BLaER1 treated with 17β-estradiol and CSF1 and Interleukin-3, amounts not matched to agents 10 nM and 100 nM (cell line): ENCODE results near the gene ZEB1.
"Not testable (repeated sequence)": the region's sequence is repeated elsewhere in the genome, so short reads cannot be mapped to it uniquely, and the experiment has no call there.

Experiments used
- H3K27ac ChIP-seq, 11 experiments: shearing (Covaris generic); formaldehyde crosslinking; 2 replicates each; pipeline ENCODE4 v1.8.1; 2022
- H3K27me3 ChIP-seq, 11 experiments: shearing (Covaris generic); formaldehyde crosslinking; 2 replicates each; pipeline ENCODE4 v1.8.1; 2022
- H3K36me3 ChIP-seq, 11 experiments: shearing (Covaris generic); formaldehyde crosslinking; 2 replicates each; pipeline ENCODE4 v1.8.1; 2022
- H3K4me1 ChIP-seq, 10 experiments: shearing (Covaris generic); formaldehyde crosslinking; 2 replicates each; pipeline ENCODE4 v1.8.1; 2022
- H3K4me2 ChIP-seq, 11 experiments: shearing (Covaris generic); formaldehyde crosslinking; 2 replicates each; pipeline ENCODE4 v1.8.1; 2022
- H3K4me3 ChIP-seq, 10 experiments: shearing (Covaris generic); formaldehyde crosslinking; 2 replicates each; pipeline ENCODE4 v1.8.1; 2022
- H3K9ac ChIP-seq, 11 experiments: shearing (Covaris generic); formaldehyde crosslinking; 2 replicates each; pipeline ENCODE4 v1.8.1; 2022
- H3K9me3 ChIP-seq, 11 experiments: shearing (Covaris generic); formaldehyde crosslinking; replicated peaks in 1 of 11; 2 replicates each; pipeline ENCODE4 v1.8.1; 2022
- H4K20me1 ChIP-seq, 11 experiments: shearing (Covaris generic); formaldehyde crosslinking; 2 replicates each; pipeline ENCODE4 v1.8.1; 2022
- Cebpa-rat ChIP-seq, 11 experiments: shearing (Covaris generic); IDR thresholded peaks; 2 replicates each; pipeline ENCODE4 v1.8.1; 2022

The ZEB1 gene

GRCh38 chr10:31353574-31353973 is 34.6 kb downstream of the ZEB1 start:
- Histone ChIP-seq H3K4me1 (no peaks in the 10 kb centered on the region), H3K27me3 (no peaks in the 10 kb centered on the region), H3K4me2 (no peak overlapping the region), H3K9me3 (no peaks in the 10 kb centered on the region), H4K20me1 (no peaks in the 10 kb centered on the region), H3K4me3 (no peak overlapping the region), H3K27ac (no peak overlapping the region), H3K9ac (no peak overlapping the region), H3K36me3 (no peaks in the 10 kb centered on the region)
- TF ChIP-seq Cebpa-rat (IDR thresholded peaks at IDR 0.05), result no peak

GRCh38 chr10:31358688-31359330 is 39.8 kb downstream of the ZEB1 start:
- Histone ChIP-seq H3K4me2 (no peak overlapping the region), H4K20me1 (no peaks in the 10 kb centered on the region), H3K4me3 (no peak overlapping the region)

GRCh38 chr10:31359979-31360378 is 41.0 kb downstream of the ZEB1 start:
- Histone ChIP-seq H3K27ac (no peak overlapping the region), H3K4me2 (no peak overlapping the region), H3K4me3 (no peak overlapping the region), H3K27me3 (no peaks in the 10 kb centered on the region), H3K9me3 (peaks cover 18 to 34% (median 29%) of the 10 kb centered on the region in 11 experiments), H3K36me3 (peaks cover 0 to 11% (median 0%) of the 10 kb centered on the region in 11 experiments; a peak in 4 of 22 replicates), H3K4me1 (no peaks in the 10 kb centered on the region), H4K20me1 (no peaks in the 10 kb centered on the region), H3K9ac (no peak overlapping the region)
- TF ChIP-seq Cebpa-rat (IDR thresholded peaks at IDR 0.05), result no peak

More at GRCh38 chr10:31358688-31359330, 39.8 kb downstream of the ZEB1 start:
- peaks cover 0 to 11% (median 0%) of the 10 kb centered on the region in 11 experiments; a peak in 4 of 22 replicates for H3K36me3 ChIP-seq
- H3K27me3 ChIP-seq, result no peaks in the 10 kb centered on the region
- peaks cover 18 to 33% (median 28%) of the 10 kb centered on the region in 11 experiments for H3K9me3 ChIP-seq
- H3K27ac ChIP-seq, result no peak overlapping the region
- no peak overlapping the region for H3K9ac ChIP-seq
- H3K4me1 ChIP-seq, result no peaks in the 10 kb centered on the region
- TF ChIP-seq Cebpa-rat (IDR thresholded peaks at IDR 0.05), result no peak

GRCh38 chr10:31361475-31361874 is 42.5 kb downstream of the ZEB1 start:
- not testable (repeated sequence) for H3K4me3 ChIP-seq, H3K27ac ChIP-seq, H4K20me1 ChIP-seq, H3K4me1 ChIP-seq, H3K4me2 ChIP-seq, H3K9ac ChIP-seq, H3K27me3 ChIP-seq
- Histone ChIP-seq H3K36me3 (peaks cover 0 to 11% (median 0%) of the 10 kb centered on the region in 11 experiments; a peak in 4 of 22 replicates), H3K9me3 (peaks cover 18 to 34% (median 29%) of the 10 kb centered on the region in 11 experiments)

GRCh38 chr10:31362023-31362641 is 43.1 kb downstream of the ZEB1 start:
- Histone ChIP-seq H3K4me3 (no peak overlapping the region), H3K9me3 (peaks cover 18 to 34% (median 29%) of the 10 kb centered on the region in 11 experiments)
- TF ChIP-seq Cebpa-rat (IDR thresholded peaks at IDR 0.05), result no peak

GRCh38 chr10:31363696-31364095 is 44.7 kb downstream of the ZEB1 start:
- H3K27ac ChIP-seq, H3K4me1 ChIP-seq, H3K4me2 ChIP-seq, H3K9ac ChIP-seq, H3K27me3 ChIP-seq, H4K20me1 ChIP-seq, H3K4me3 ChIP-seq: not testable (repeated sequence)
- peaks cover 18 to 34% (median 29%) of the 10 kb centered on the region in 11 experiments for H3K9me3 ChIP-seq
- peaks cover 0 to 11% (median 0%) of the 10 kb centered on the region in 11 experiments; a peak in 4 of 22 replicates for H3K36me3 ChIP-seq

More at GRCh38 chr10:31362023-31362641, 43.1 kb downstream of the ZEB1 start:
- peaks cover 0 to 11% (median 0%) of the 10 kb centered on the region in 11 experiments; a peak in 4 of 22 replicates for H3K36me3 ChIP-seq
- H3K4me2 ChIP-seq, result no peak overlapping the region
- H3K27me3 ChIP-seq, result no peaks in the 10 kb centered on the region
- no peak overlapping the region for H3K9ac ChIP-seq
- H3K27ac ChIP-seq, result no peak overlapping the region
- H3K4me1 ChIP-seq, result no peaks in the 10 kb centered on the region
- H4K20me1 ChIP-seq, result no peaks in the 10 kb centered on the region

GRCh38 chr10:31364238-31364637 is 45.2 kb downstream of the ZEB1 start:
- not testable (repeated sequence) for H3K4me2 ChIP-seq, H4K20me1 ChIP-seq, H3K4me1 ChIP-seq, H3K4me3 ChIP-seq, H3K9ac ChIP-seq, H3K27me3 ChIP-seq, H3K27ac ChIP-seq
- peaks cover 18 to 34% (median 29%) of the 10 kb centered on the region in 11 experiments for H3K9me3 ChIP-seq
- peaks cover 0 to 11% (median 0%) of the 10 kb centered on the region in 11 experiments; a peak in 4 of 22 replicates for H3K36me3 ChIP-seq

- Histone ChIP-seq H3K27me3 (no peaks in the 10 kb centered on the region), H3K9me3 (peaks cover 12 to 25% (median 19%) of the 10 kb centered on the region in 11 experiments), H3K4me3 (no peak overlapping the region), H3K9ac (no peak overlapping the region), H3K4me2 (no peak overlapping the region), H3K4me1 (no peaks in the 10 kb centered on the region), H4K20me1 (no peaks in the 10 kb centered on the region), H3K27ac (no peak overlapping the region), H3K36me3 (peaks cover 0 to 8% (median 0%) of the 10 kb centered on the region in 11 experiments; a peak in 4 of 22 replicates)
- no peak for TF ChIP-seq Cebpa-rat (IDR thresholded peaks at IDR 0.05)
Observed at GRCh38 chr10:31366703-31367102, 47.7 kb downstream of the ZEB1 start.

- H3K36me3 ChIP-seq, result no peaks in the 10 kb centered on the region; a peak in 1 of 22 replicates
- H3K4me2 ChIP-seq, result no peak overlapping the region
- TF ChIP-seq Cebpa-rat (IDR thresholded peaks at IDR 0.05), result no peak
- H3K4me1 ChIP-seq, result no peaks in the 10 kb centered on the region
- no peak overlapping the region for H3K9ac ChIP-seq
- H3K27ac ChIP-seq, result no peak overlapping the region
- no peak overlapping the region for H3K4me3 ChIP-seq
- peaks cover 0 to 5% (median 1%) of the 10 kb centered on the region in 11 experiments; a peak in 9 of 22 replicates for H3K9me3 ChIP-seq
- no peaks in the 10 kb centered on the region for H4K20me1 ChIP-seq
- H3K27me3 ChIP-seq, result no peaks in the 10 kb centered on the region
Observed at GRCh38 chr10:31368724-31369123, 49.7 kb downstream of the ZEB1 start.

- TF ChIP-seq Cebpa-rat (IDR thresholded peaks at IDR 0.05), result no peak
- no peak overlapping the region for H3K4me2 ChIP-seq
- H3K4me3 ChIP-seq, result no peak overlapping the region
- H3K9me3 ChIP-seq, result no peaks in the 10 kb centered on the region
- no peak overlapping the region for H3K9ac ChIP-seq
- H3K36me3 ChIP-seq, result no peaks in the 10 kb centered on the region
- no peaks in the 10 kb centered on the region for H3K4me1 ChIP-seq
- no peaks in the 10 kb centered on the region for H3K27me3 ChIP-seq
- H4K20me1 ChIP-seq, result no peaks in the 10 kb centered on the region
- H3K27ac ChIP-seq, result no peak overlapping the region
Observed at GRCh38 chr10:31372439-31372838, 53.4 kb downstream of the ZEB1 start.
